GM19351 (cell line): Measurements from ENCODE around the gene TRMT11.
A peak's percentile ranks its signal among the peaks of the same experiment; 100 is the strongest.
"Not testable (repeated sequence)": the region's sequence is repeated elsewhere in the genome, so short reads cannot be mapped to it uniquely, and the experiment has no call there.

ENCODE experiments used
- ATAC-seq: cut with Tn5 transposase; IDR thresholded peaks from one replicate; pipeline ENCODE4 v1.9.1; 2021; ENCODE audit warnings: mild to moderate bottlenecking, moderate library complexity; ENCODE audit not compliant: unreplicated experiment

Gene TRMT11

DNA sequence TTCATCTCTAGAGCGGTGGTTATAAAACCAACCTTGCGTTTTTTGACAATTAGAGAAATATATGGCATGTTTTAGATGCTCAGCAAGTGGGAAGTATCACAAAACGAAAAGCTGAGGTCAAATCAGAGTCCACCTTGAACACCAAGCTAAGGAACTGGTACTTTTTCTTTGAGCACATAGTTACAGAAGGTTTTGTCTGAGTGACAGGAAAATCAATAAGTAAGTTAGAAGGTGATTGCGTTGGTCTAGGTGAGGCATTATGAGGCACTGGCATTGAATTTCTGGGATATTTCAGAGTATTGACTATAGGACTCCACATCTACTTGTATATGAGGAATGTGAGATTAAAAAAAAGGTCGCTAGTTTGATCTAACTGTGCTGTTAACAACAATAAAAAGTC is 30.4 kb upstream of the TRMT11 start:
- no peak for ATAC-seq

DNA sequence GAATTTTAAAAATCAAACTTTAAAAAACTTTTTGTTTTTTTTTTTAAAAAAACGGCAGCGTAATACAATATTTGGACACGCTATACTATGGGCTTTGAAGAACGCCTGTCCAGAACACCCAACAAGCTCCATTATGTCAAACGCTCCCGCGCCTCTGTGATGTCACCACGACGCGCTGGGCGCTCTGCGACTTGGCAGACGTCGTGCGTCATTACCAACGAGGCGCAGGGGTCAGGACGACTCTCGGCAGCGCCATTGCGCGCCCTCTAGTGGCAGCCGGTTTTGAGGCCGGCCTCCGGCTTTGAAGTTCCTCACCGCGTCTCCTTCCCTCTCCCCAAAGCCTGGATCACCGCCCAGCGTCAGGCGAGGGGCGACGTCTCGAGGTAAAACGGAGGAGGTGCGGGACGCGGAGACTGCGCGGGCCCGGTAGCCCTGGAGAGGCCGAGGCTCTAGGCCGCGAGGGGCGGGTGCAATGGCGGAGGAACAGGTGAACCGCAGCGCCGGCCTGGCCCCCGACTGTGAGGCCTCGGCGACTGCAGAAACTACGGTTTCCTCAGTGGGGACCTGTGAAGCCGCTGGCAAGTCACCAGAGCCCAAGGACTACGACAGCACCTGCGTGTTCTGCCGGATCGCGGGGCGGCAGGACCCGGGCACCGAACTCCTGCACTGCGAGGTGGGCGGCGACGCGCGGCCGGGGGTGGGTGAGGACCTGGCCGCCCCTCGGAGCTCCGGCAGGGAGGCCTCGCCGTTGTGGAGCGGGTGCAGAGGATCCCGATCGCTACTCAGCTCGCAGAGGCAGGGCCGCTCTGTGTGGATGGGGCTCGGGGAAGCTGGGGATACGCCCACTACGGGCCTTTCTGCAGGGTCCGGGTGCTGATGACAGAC is 29.6 kb upstream of the TRMT11 start, which contains the start of gene HINT3:
HINT3 (plus strand) TSS at position 265 of the 885 bp plus-strand sequence; CDS start at position 473, 208 bp downstream.
- peak; percentile 87 for ATAC-seq

DNA sequence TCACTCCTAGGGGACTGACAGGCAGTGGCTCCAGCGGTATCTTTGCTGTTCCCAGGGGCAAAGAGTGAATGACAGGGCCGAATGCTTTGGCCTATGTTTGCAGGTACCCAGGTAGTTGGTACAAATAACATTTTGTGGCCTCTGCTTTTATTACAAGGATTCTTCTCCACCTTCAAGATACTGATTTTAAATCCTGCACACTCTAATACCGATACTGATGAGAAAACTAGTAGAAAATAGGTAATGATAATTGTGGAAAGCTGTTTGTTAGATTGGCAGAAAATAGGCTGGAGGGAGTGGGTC is 29.0 kb upstream of the TRMT11 start:
- ATAC-seq = no peak

DNA sequence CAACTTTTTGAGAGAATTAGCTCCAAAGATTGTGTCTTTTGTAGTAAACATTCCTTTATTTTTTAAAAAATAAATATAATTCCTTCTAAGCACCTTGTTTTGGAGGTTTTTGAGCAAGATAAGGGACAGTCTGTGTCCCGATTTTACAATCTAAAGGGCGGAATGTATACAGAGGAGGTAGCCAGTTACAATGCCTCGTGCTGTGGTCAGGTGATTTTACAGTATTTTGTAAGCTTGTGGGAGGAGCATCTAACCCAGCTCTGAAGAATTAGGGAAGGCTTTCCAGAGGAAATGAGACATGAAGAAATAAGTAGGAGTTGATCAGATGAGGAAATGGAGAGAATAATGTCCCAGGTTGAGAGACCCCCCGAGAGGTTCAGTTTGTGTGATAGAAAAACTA is 28.5 kb upstream of the TRMT11 start:
- ATAC-seq = no peak

DNA sequence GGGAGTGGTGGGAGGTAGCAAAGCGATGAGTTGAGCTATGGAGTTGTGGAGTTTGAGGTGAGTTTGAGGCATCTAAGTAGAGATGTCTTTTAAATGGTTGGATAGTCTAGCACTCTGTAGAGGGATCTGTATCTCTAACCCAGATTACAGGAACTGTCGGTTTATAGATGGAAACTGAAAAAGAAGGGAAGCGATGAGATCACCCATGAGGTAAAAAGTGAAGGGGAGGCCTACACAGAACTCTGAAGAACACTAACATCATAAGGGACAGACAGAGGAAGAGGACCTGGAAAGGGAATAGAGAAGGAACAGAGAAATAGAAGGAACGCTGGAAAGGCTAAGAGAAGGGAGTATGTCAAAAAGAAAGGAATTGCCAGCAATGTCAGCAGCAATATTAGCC is 27.3 kb upstream of the TRMT11 start:
- ATAC-seq = no peak

DNA sequence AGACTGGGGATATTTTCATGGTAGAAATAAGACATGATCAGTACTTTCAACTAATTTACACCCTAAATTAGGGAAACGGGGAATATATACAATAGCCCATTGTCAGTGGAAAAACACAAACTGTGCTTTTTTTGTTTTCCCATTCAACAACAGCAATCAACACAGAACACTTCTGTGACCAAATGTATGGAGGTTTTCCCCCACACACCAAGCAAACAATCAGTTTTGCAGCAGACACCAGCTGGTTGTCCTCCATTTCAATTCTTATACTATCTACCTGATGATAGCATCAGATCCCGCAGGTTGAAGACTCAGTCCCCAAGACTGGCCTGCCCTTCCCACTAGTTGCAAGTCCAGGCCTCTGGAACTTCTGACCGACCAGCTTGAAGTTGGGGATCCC is 25.2 kb upstream of the TRMT11 start:
- no peak for ATAC-seq

DNA sequence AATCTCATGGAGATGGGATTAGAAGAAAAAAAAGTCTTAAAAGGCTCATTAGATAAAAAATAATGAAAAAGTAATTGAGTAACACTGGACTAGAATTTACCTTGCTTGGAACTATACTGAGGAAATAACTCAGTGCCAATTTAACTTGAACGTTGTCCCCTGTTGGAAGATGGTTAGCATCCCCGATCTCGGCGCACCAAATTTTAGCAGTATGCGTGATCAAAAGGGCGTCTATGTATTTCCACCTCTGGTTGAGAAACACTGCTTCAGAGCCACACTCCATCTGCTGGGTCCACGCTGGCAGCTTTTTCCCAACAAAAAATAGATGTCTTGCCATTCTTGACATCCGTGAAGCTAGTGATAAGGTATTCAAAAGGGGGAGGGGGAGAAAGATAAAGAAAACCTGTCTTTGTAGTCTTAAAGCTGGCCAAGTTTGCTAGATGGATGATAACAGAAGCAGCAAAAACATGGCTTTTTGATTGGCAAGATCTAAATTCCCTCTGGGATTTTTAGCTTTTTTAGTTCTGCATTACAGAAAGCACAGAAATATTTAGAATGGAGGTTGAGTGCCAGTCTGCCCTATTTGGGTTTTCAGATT is 23.3 kb upstream of the TRMT11 start:
- ATAC-seq = no peak

DNA sequence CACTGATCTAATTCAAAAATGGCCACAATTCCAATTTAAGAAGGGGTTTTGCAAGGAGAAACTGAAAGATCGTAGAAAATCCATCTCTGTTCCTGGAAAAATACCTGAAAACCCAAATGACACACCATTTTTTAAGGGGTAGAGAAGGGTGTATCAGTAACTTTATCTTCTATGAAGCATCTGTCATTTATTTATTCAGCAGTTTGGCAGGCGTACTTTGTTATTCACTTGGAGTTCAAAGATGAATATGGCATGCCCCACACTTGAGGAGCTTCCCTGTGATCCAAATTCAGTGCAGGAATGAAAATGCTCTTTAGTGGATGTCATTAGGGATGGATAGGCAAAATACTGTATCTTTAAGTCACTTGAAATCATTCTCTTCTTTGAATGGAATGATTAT is 22.5 kb upstream of the TRMT11 start:
- no peak for ATAC-seq

DNA sequence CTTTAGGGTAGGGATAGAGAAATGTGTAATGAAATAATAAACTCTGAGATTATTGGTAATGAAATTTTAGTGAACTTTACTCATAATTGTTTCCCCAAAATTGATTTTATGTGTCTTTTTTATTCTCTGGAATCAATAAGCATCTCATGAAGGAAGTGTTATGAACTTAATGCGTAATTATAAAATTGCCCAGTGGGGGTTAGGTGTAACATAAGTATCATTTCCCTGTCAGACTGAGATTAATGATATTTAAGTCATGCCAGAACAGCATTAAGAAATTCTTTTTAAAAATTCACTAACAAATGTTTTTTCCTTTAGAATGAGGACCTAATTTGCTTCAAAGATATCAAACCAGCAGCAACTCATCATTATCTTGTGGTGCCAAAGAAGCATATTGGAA is 19.8 kb upstream of the TRMT11 start:
- no peak for ATAC-seq

DNA sequence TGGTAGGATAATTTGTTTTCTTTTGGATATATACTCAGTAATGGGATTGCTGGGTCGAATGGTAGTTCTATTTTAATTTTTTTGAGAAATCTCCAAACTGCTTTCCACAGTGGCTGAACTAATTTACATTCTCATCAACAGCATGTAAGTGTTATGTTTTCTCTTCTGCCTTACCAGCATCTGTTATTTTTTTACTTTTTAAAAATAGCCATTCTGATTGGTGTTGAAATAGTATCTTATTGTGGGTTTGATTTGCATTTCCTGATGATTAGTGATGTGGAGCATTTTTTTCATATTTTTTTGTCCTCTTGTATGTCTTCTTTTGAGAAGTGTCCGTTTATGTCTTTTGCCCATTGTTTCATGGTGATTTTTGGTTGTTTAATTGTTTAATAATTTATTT is 17.8 kb upstream of the TRMT11 start:
- no peak for ATAC-seq

DNA sequence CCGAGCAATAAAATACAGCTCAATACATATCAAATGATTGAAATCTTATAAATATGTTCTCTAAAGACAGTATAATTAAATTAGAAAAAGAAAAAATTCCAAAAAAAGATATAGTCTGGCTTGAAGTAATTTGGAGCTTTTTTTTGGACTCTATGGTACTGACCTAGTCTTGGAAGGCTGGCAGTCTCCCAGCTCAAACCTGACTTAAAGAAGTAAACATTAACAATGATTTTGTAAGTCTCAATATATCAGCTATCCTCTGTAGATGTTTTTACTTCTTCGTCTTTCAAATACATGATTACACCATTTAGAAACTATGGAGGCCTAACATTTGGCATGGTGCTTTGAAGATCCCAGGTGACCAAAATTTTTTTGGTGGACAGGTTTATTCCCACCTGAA is 15.6 kb upstream of the TRMT11 start:
- no peak for ATAC-seq

DNA sequence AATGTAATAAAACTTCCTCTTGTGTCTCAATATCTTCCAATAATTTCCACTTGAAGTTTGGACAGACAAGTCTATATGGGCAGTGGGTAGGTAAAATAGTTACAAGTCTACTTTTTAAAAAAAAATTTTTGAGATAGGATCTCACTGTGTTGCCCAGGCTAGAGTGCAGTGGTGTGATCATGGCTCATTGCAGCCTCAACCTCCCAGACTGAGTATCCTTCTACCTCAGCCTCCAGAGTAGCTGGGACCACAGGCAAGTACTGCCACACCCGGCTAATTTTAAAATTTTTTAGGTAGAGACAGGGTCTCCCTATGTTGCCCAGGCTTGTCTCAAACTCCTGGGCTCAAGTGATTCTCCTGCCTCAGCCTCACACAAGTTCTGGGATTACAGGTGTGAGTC is 13.9 kb upstream of the TRMT11 start:
- not testable (repeated sequence) for ATAC-seq

DNA sequence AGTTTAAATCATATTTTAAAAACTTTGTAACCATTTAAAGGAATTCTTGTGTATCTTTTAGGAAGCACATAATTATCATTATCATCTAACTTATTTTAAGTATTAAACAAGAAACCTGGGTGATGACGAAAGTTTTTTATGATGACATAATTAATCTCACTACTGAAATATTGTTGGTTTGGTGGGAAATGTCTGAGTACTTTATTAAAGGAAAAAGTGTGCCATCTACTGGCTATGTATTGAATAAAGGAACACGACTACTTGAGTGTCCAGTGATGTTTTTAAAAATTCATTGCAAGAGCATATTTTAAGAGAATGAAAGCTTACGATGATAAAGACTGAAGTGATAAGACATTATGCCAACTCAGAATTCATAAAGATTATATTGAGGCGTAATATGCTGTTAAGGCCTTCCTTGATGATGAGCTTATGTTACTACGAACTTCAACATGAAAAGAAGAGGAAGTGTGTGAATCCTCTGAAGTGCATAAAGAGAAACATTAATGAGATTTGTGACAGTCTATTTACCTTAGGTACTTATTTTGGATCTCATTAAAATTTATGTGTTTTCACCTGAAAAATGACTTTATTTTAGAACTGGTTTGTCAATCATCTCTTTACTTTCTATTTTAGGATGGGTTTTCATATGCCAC is 12.0 kb upstream of the TRMT11 start:
- ATAC-seq = peak; percentile 96

DNA sequence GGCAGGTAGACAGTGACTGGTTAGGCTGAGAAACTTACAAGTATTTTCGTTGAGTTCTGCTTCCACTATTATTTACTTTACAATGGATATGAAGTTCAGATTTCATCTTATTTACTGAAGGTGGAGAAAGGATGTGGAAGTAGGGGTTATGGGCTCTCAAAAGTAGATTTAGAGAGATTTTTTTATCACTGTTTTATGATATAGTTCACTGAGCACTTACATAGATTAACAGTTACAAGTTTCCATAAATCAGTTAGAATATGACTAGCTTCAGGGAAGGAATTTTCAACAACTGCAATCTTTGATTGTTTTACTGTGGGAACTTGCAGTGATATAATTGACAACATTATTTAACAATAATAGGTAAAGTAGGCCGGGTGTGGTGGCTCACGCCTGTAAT is 7.2 kb upstream of the TRMT11 start:
- no peak for ATAC-seq

DNA sequence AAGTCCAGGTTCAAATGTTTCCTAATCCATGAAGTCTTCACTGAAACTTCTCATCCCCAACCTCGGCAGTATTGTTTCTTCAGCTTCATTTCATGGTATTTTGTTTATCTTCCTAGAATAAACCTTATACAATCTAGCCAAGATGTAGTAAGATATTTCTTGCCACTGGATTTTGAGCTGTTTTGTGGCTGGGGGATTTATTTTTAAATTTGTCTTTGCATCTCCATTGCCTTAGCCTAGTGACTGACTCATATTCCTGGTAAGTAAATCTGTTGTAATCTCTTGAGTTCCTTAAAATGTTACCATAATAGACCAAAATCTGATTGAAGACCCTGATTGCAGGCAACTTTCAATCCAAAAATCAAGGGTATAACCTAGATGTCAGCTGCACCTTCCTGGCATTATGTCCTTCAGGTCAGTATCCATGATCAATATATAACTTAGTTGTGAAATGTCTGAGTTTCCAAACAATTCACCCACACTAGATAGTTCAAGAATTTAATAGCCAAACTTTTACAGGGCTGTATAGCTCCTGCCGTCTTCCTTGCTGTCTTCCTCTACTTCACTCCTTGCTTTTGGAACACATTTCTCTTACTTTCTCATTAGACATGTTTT is 4.7 kb upstream of the TRMT11 start:
- no peak for ATAC-seq

DNA sequence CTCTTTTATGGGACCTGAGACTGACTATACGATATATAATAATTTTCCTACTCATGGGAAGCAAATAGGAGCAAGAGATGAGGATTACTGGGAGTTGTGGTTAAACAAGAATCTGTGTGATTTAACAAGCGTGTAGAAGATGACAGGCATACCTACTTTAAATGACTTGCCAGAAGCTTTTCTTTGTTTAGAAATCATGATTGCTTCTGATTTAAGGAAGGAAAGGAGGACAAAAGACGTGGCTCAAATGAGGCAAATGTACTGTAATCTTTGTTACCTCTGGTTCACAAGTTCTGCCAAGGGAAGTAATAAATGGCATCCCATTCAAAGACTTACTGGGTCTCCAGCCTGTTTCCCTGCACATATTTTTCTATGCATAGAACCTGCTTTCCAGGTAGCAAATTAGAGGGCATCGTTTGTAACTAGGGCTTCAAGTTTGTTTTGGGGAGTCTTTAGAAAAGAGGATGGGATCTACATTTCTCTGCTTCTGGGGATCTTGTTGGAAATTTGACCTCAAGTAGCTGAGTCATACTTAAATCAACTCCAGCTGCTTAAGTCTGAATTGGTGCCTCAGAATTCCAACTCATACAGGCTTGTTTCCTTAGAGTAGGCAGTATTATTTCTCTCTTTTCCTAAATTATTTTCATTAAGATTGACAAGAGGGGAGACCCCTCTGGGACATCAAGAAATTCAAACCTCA is 2.9 kb upstream of the TRMT11 start:
- ATAC-seq = no peak

DNA sequence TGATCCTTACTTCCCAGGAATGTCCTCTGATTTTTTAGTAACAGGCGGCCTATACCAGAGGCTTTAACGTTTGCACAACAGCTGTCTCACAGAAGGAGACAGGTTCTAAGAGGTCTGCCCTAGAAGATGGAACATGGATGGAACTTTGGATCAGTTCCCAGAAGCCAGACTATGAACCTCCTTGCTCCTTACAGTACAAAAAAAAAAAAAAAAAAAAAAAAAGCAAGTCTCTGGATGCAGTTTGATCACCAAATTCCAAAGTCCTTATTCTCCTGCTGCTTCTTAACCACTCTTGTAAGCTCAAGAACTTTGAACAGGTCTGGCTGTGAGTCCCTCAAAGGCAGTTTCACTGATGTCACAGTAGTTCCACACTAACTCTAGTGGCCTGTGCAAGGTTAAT is 2.0 kb upstream of the TRMT11 start:
- ATAC-seq = no peak

DNA sequence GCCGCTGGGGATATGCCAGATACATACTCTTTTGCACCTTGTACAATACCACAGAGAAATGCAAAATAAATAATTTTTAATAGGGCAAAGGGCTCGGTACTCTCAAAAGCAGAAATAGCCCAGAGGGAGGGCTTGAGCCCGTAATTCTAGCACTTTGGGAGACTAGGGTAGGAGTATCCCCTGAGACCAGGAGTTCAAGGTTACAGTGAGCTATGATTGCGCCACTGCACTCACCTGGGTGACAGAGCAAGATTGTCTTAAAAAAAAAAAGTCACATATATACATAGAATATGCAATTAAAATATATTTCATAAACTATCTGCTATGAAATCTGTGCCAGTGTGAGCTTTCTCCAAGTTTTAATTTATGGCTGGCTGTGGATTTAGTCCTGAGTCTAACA is 818 bp upstream of the TRMT11 start:
- ATAC-seq = no peak

DNA sequence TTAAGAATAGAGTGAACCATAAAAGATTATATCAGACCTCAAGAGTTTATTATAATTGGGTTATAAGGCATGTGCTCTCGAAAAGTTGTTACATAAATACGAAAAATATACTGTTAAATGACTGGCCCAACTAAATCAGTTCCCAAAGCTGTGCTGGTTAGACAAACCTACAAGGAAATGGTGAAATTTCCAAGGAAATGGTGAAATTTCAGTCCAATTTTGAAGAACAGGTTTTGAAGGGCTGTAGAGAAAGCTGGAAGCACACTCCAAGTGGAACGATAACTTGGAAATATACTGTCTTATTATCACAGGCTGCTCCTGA is 400 bp upstream of the TRMT11 start:
- ATAC-seq = no peak

DNA sequence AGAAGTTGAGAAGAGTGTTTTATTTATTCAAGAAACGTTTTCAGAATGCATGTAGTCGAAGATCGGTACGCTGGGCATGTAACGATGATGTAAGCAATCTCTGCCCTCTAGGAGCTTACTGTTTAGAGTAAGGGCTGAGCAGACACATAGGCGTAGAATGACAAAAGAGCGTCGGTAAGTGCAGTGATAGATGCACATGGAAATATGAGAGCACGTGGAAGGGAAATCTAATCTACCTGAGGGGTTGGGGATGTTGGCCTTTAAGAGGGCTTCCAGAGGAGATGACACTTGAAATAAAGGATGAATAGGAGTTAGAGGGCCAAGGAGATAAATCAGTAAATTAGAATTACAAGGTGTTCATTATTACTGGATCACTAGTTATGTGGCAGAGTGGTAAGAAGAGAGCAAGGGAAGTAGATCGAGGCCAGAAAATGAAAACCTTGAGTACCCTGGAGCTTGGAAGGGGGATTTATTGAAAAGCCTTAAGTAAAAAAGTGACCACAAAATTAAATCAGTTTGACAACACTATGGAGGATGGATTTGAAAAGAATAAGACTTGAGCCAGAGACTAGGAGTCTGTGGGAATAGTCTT is 782 bp downstream of the TRMT11 start:
- ATAC-seq = peak; percentile 49

DNA sequence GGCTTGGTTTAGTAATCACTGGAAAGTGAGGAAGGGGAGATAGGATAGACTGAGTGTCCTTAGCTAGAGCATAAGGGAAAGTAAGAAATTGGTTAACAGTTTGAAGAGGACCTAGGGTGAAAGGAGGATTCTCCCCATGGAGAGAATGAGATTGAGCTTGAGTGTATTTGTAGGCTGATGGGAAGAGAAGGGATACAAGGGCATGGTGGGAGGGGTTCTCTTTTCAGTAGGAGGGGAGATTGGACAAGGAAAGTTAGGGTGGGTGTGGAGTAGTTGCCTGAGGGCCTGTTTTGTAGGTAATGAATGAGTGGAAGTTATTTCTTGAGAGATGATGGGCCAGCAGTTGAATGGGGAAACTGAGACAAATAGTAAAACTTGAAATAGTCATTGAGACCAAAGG is 1.9 kb downstream of the TRMT11 start:
- ATAC-seq = no peak
